ENCODE results near the gene DCT. TPM values are rescaled to one million over a fixed set of nuclear protein-coding genes. Genes with fewer than 3 reads are reported as not detected.
"Not testable (repeated sequence)": the region's sequence is repeated elsewhere in the genome, so short reads cannot be mapped to it uniquely, and the experiment has no call there.

DCT gene
- 0.05 and 0.16 TPM in 2 replicates for total RNA-seq

DNA sequence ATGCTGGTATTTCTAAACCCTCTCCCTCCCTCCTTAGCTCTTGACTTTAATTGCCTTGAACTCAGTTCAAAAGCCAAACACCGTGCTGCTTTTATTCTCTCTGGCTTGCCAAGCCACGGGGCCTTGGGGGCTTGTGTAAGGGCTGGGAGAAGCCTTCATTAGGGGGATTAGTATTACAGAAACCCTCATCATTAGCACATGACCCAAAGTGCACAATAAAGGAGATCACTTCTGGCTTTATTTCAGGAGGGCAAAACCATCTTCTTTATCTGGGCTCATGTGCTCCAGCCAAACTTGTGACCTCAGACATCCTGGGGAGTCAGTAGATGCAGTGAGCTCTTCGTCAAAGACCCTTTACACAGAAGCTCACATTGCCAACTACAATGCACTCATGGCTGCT is at the start of gene DCT:
Gene DCT (minus strand): TSS at position 67 of the 400 bp plus-strand sequence. CDS start 427 bp downstream, outside the sequence.
- intact Hi-C loops (cut with micrococcal nuclease): no loop called here

DNA sequence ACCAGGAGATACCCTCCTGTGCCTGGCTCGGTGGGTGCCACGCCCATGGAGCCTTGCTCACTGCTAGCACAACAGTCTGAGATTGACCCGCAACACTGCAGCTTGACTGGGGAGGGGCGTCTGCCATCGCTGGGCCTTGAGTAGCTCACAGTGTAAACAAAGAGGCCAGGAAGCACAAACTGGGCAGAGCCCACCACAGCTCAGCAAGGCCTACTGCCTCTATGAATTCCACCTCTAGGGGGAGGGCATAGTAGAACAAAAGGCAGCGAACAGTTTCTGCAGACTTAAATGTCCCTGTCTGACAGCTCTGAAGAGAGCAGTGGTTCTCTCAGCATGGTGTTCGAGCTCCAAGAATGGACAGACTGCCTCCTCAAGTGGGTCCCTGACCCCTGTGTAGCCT is 47.5 kb upstream of the DCT start:
- intact Hi-C loops (cut with micrococcal nuclease): not testable (repeated sequence)

DNA sequence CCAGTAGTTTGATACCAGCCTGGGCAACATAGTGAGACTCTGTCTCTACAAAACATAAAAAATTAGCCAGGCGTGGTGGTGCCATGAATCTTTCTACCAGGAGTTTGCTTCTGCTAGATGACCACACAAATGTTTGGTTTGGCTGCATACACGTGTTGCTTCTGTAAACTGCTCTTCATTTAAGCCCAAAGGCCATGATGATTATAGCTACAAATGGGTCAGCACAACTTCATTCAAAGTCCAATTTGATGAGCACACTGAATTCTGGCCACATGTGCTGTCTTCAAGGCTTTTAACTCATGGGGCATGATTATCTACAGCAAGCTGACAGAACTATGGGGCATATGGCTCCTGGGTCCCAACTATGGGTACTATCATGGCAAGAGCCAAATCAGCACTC is 46.3 kb upstream of the DCT start:
- intact Hi-C loops (cut with micrococcal nuclease): no loop called here

DNA sequence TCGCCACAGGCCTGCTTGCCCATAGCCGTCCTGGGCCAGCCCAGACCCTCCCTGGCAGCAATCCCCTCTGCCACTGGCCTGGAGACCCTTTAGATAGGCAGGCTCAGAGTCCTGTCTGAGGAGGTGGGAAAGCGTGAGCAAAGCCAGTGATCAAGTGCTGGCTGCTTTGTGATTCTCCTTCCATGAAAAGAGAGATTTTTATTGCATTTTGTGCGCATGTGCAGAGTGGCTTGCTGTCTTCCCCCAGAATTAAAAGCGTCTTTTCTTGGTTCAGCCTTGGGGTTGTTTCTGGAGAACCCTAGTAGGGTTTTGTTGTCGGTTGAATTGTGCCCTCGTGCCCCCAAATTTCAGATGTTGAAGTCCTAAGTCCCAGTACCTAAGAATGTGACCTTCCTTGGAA is 44.9 kb upstream of the DCT start:
- intact Hi-C loops (cut with micrococcal nuclease): no loop called here

DNA sequence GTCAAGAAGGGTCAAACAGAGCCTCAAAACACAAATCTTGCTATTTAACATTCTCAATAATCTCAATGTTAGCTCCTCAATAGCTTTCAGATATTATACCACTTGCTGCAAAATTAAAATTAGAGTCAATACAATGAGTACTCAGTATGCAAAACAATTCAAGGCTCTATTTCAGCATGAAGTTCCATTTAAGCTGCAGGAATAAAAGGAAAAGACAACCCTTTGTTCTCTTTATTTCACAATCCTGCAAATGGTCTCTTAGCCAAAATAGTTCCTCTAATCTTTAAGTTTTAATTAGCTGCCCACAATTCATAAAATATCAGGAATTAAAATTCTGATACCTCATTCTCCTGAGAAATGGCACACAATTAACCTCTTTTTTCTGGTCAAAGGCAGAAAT is 40.5 kb upstream of the DCT start:
- intact Hi-C loops (cut with micrococcal nuclease): no loop called here

DNA sequence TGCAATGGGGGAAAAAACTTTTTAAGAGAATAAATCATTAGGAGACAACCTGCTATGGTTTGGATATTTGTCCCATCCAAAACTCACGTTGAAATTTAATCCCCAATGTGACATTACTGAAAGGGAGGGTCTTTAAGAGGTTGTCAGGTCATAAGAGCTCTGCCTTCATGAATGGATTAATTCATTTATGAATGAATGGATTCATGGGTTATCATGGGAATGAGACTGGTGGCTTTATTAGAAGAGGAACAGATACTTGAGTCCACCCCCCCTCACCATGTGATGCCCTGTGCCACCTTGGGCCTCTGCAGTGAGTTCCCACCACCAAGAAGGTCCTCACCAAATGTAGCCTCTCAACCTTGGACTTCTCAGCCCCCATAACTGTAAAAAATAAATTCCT is 37.0 kb upstream of the DCT start:
- intact Hi-C loops (cut with micrococcal nuclease): no loop called here

DNA sequence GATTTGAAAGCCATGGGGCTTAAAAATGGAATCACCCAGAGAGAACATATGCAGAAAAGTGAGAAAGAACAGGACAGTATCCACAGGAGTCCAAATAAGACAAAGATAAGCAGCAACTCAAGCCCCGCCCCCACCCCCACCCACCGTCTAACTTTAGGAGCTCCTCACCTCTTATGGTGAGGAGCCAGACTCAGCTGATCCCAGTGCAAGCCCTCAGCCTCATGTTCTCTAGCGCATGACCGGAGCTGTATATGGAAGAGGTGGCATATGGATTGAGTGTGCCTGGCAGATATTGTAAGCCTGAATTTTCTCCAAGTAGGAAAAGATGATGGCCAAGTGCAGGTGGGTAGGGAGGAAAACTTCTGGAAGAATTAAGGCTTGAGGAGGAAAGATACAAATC is 36.4 kb upstream of the DCT start:
- intact Hi-C loops (cut with micrococcal nuclease): no loop called here

DNA sequence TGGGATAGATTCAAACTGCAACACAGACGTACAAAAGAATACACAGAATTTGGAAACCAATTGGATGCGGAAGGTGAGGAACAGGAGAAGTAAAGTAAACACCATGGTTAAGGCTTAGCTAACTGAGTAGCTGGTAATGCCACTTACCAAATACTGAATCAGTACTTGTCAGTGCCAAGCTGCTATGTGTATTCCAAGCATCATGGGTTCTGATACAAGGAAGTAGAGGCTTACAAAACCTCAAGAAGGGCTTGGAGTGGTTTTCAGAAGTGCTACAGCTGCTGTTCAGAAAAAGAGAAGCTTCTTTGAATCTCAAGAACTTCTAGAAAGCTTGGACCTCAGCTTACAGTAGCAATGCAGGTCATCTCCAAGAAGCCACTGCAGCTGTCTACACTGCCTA is 35.9 kb upstream of the DCT start:
- intact Hi-C loops (cut with micrococcal nuclease): no loop called here

DNA sequence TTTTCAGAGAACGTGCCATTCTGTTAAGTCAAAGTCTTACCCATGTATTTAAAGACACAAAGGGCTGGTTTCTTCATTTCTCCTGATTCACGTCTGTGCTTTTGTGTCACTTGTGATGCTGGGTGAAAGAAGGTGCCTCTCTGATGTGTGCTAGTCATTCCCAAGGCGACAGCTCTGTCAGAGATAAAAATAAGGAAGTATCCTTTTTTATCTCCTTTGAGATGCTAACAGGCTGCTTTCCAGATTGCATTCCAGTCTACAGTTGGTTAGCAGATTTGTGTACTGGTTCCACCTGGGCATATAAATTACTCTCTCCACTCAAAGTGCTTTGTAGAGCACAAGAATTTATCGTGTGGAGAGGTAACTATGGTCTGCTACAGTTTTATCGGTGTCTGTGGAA is 33.5 kb upstream of the DCT start:
- intact Hi-C loops (cut with micrococcal nuclease): no loop called here

DNA sequence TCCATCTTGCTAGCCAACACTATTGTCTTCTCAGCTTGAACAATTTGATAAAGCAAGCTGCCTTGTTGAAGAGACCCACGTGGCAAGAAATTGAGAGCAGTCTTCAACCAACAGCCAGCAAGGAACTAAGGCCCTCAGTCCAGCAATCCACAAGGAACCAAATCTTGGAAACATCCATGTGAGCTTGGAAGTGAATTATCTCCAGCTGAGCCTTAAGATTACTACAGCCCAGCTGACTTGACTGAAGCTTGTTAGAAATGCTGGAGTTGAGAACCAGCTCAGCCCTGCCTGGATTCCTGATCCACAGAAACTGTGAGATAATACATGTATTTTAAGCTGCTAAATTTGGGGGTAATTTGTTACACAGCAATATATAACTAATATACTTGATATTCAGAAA is 26.2 kb upstream of the DCT start:
- intact Hi-C loops (cut with micrococcal nuclease): no loop called here

DNA sequence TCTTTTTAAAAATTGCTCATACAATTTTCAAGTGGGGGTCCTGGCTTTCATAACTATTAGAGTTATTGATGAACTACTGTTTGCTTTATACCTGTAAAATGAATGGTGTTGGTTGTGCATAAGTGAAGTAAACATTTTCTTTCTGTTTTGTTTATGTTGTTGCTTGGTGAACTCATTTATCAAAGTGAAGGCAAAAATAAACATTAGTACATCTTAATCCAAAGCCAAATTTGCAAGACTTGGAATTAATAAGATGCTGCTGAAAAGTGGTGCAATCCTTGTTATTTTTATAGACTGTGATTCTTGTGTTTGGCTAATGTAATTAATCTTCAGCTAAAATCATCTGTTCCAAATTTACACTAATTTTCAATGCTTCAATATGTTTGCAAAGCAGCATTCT is 24.4 kb upstream of the DCT start:
- intact Hi-C loops (cut with micrococcal nuclease): no loop called here

DNA sequence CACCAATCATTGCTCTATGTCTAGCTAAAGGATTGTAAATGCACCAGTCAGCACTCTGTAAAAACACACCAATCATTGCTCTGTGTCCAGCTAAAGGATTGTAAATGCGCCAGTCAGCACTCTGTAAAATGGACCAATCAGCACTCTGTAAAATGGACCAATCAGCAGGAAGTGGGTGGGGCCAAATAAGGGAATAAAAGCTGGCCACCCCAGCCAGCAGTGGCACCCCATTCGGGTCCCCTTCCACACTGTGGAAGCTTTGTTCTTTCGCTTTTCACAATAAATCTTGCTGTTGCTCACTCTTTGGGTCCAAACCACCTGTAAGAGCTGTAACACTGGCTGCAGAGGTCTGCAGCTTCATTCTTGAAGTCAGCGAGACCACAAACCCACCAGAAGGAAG is 19.3 kb upstream of the DCT start:
- intact Hi-C loops (cut with micrococcal nuclease): not testable (repeated sequence)

DNA sequence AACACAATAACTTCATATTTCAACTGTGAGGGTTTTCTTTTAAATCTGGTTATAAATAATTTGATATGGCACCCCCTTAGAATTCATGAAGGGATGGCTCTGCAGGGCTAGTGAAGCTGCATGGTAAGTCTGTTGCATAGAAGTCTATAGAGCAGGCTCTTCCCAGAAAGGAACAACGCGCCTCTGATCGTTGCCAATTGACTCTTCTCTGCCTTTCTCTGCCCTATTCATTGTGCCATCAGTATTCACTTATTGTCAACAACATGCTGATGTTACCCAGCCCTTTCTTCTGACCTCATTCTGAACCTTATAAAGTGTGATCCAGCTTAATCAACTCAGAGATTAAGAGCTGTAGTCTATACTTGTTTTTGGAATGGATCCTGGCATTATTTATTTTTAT is 16.3 kb upstream of the DCT start:
- intact Hi-C loops (cut with micrococcal nuclease): no loop called here

DNA sequence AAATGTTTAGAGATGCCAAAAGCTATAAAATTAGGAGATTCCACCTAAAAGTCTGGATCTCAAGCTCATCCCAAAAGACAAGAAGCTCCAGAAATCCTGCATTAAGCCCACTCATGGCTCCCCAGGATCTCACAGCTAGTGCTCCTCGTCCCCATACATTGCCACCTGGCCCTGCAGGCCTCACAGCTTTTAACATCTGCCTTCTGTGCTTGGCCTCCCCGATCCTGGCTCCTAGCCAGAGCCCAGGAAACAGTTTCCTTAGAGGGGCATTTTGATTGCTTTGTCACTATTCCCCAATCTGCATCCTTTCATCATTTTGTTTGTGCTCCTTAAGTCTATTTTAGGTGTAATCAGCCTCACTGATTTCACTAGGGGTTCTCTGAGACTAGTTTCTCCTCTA is 14.5 kb upstream of the DCT start:
- intact Hi-C loops (cut with micrococcal nuclease): no loop called here

DNA sequence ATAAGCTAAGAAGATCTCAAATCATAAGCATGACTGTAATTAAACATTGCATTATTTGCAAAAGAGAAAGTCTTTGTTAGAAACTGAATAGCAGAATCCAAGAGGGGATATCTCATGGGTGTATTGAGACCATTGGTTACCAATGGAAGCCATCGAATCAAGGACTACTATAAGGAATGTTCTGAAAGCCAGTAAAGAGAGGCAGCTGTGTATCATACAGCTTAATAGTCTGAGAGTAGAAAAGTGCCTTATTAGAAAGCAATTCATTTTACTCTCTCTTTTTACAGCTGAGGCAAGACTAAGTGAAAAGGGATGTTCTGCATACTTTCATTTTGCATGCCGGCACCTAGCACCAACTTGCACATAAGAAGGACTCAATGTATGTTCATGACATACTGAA is 7.6 kb upstream of the DCT start:
- intact Hi-C loops (cut with micrococcal nuclease): no loop called here

DNA sequence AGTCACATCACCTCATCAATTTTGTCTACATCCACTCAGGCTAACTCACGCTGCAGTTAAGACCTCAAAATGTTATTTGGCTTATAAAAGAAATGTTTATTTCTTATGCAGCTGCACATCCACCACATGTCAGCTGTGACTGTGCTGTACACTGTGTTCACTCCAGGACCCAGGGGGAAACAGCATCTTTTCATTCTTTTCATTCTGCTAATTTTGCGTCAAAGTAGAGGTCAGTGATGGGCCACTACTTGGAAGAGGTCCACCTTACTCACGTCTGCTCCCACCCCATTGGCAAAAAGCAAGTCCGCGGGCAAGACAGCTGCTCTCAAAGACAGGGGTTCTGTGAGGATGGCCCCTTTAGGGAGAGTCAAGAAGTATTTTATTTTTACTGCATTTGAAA is 4.5 kb upstream of the DCT start:
- intact Hi-C loops (cut with micrococcal nuclease): no loop called here

DNA sequence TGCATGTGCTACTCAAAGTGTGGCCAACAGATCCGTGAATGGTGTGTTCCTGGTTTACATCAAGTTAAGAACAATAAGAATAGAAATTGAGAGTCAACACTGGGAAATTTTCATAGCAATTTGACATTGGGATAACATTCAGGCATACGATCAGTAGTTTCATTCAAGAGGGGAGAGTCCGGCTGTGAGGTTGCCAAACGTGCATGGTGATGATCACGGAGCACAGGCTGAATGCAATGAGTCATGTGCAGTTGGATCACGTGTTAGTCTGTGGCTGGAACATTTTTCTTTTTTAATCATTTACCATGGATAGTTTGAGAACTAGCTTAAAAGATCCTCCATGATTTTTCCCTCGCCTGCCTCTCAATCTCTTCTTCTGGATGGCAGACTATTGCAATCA is 2.5 kb upstream of the DCT start:
- intact Hi-C loops (cut with micrococcal nuclease): no loop called here

DNA sequence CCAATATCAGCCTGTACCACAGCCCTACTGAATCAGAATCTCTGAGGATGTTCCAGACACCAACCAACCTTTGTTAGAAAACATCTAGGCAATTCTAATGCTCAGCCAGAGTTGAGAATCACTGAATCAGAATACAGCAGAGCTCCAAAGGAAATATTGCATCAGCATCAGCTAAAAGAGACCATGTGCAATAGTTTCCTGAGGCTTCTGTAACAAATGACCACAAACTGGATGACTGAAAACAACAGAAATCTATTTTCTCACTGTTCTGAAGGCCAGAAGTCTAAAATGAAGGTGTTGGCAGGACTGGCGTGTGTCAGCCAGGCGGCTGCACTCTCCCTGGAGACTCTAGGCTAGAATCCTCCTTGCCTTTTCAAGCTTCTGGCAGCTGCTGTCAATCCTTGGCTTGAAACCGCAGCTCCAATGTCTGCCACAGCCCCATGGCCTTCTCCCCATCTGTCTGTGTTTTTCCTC is 1.2 kb upstream of the DCT start:
- intact Hi-C loops (cut with micrococcal nuclease): no loop called here

DNA sequence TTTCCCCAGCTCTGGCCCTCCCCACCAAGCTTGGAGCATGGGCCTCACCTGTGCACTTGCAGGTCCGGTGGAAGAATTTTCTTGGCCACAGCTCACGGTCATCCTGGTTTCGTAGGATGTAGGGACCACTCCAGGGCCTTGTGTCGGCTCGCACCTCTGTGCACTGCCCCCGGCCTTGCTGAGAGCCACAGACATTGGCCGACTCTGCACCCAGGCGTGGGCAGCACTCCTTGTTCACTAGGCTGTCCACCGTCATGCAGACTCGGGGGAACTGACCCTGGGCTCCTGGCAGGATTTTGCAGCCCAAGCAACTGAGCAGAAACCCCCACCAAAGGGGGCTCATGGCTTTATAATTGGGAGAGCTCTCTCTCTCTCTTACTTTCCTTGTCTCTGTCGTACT is 569 bp downstream of the DCT start:
- intact Hi-C loops (cut with micrococcal nuclease): no loop called here

DNA sequence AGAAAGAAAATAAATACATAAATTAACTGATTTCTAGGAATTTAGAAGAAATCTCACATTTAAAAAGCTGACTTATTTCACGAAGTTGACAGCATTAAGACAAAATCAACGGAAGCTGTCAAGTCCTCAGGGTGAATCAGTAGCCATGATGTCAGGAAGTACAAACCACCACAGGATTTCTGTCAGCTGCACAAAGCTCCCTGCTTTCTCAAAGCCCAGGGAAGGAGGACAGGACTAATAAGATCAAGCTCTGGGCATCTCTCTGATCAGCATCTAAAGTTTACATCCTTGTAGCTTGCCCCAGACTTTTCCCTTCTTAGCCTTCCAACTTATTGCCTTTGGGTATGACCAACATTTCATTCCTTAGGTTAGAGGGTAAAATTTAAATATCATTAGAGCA is 9.4 kb downstream of the DCT start:
- intact Hi-C loops (cut with micrococcal nuclease): no loop called here

DNA sequence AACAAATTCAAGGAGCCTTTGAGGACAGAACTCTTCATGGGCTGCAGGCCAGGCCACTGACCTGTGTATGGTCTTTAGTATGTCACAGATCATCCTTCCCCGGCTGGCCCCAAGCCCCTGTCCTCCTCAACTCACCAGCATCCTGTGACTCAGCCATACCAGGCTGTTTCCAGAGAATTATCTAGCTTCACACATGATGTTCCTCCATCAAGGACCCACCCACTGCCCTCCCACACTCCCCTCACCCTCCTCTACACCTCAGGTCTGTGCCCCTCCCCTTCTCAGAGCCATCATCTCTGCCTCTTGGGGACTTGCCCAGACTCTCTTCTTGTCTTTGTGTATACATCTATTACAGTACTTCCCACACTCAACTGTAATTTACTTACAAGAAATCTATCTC is 14.7 kb downstream of the DCT start:
- intact Hi-C loops (cut with micrococcal nuclease): no loop called here

DNA sequence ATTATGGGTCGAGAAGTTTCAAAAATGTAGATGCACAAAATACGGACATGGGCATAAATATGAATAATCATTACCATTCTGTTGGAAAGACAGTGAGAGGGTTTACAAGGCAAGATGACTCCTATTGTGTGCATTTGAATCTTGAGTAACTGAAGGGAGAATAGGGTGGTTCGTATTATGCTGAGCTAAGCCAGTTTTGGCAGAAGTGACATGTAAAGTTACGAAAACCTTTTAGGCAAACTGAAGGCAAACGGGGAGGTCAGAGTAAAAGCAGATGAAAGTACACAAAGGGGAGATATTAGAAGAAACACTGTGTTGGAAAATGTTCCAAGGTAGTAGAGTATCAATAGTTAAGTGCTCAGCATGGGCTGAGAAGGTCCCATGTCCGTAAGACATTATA is 16.8 kb downstream of the DCT start:
- intact Hi-C loops (cut with micrococcal nuclease): no loop called here

DNA sequence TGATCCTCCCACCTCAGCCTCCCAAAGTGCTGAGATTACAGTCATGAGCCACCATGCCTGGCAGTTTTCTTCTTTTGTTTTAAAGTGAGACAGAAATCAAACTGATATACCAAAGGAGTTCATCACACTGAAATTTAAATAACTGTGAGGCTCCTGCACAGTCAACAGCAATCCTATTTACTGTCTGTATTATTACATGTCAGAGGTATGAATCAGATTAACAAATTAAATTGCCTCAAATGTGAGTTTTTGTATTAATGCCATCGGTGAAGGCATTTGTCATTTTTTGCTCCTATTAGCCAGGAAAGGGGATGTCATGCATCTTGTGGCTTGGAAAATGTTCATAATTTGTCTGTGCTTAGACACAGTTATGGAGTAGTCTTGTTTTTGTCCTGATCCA is 20.4 kb downstream of the DCT start:
- intact Hi-C loops (cut with micrococcal nuclease): no loop called here

DNA sequence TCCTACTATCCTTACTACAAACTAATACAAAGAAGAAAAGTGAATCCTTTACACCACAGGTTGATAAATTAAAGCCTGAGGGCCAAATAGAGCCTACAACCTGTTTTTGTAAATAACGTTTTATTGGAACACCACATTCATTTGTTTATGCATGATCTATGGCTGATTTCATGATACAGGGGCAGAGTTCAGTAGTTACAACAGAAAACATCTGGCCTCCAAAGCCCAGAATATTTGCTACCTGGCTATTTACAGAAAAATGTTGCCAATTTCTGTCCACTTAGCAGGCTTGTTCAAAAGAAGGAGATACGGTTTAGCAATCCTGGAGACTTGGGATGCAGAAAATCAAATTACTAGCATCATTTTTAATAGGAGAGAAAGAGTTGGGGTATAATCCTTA is 24.1 kb downstream of the DCT start:
- intact Hi-C loops (cut with micrococcal nuclease): no loop called here

DNA sequence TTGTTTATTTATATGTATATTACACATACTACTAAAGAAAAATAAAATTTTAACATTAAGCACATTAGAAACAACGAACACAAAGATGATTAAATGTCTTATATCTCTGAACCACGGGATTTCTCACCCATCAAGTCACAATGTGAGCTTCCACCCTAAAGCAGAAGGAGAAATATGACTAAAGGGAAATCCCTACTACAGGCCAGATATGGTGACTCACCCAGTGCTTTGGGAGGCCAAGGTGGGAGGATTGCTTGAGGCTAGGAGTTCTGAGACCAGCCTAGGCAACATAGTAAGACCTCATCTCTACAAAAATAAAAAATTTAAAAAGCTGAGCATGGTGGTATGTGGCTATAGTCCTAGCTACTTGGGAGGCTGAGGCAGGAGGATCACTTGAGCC is 24.6 kb downstream of the DCT start:
- intact Hi-C loops (cut with micrococcal nuclease): no loop called here

Measured in T-helper 2 cell treated with Interferon-gamma antibody and Interleukin-4, amounts not matched to agents 100 ng/mL and 5 ng/mL, for 36 hours (primary cell).